HG02763 (cell line): ENCODE data around the gene TRIM22.
"Not testable (repeated sequence)": the region's sequence is repeated elsewhere in the genome, so short reads cannot be mapped to it uniquely, and the experiment has no call there.

Experiments
- ATAC-seq: cut with Tn5 transposase; IDR thresholded peaks from one replicate; pipeline ENCODE4 v1.9.1; 2021; ENCODE audit warnings: mild to moderate bottlenecking, moderate library complexity; ENCODE audit not compliant: unreplicated experiment

The TRIM22 gene

DNA sequence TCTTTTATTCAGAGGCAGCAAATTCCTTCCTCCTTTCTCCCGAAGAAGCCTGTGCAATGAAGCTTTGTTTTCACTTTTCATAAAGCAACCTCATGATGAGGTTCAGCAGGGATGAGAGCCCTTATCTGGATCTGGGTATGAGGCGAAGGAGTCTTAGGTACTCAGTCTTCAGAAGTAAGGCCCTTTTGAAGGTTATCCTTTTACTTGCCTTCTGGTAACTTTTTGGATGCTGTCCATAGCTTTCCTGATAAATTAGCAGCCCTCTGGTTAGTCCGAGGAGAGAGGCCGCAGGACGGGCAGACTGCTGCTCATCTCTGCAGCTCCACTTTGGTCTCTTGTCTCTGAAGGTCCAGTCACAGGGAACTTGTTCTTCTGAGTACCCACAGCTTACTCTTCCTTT lies 1.1 kb downstream of the TRIM22 start:
- ATAC-seq, result no peak

DNA sequence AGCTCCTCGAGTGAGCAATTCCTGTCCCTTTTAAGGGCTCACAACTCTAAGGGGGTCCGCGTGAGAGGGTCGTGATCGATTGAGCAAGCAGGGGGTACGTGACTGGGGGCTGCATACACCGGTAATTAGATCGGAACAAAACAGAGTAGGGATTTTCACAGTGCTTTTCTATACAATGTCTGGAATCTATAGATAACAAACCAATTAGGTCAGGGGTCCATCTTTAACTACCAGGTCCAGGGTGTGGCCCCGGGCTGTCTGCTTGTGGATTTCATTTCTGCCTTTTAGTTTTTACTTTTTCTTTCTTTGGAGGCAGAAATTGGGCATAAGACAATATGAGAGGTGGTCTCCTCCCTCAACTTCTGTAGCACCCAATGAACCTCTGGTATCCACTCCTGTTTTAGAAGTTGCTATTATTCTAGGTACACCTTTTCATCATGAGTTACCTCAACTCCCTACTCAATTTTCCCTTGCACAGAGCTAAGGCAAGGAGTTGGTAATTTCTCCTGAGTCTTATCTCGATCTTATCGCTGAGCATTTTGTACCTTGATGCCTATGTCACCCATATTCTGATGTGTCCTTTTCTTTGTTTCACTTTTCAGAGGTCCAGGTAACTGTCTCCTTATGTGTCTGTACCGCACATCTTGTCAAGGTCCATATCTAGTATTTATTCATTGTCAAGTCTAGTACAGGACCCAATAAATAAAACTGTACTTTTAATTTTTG lies 1.8 kb downstream of the TRIM22 start:
- ATAC-seq, result not testable (repeated sequence)

DNA sequence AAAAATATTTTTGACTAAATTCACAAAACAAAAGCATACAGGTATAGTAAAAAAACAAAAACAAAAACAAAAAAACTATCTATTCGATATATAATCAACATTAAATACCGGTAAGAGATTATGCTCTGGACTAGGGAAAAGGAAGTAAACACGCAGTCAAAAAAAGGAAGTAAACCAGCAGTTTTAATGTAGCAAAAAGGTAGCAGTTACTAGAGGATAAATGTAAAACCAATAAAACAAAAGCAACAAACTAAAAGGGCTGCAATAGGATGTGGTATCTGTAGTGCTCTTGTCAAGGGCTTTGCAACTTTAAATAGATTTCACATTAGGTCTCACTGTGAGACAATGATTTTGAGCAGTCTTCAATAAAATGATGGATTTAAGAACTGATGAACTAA lies 2.4 kb downstream of the TRIM22 start:
- ATAC-seq, result no peak

DNA sequence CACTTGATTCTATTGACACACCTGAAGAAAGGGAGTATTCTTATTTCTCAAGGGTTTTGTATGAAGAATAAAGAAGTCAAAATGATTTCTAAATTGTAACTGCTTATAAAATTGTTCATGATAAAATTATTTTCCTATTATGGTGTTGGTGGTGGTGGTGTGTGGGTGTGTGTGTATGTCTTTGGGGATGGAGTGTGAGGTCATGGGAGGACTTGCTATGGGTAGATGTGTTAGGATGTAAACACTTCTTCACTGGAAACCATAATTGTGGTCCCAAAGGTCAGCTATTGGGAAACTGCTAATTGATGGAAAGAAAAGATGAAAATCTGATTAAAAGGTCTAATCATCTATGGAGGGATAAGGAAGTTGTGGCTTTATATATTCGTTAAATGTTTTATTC lies 5.1 kb downstream of the TRIM22 start:
- no peak for ATAC-seq

DNA sequence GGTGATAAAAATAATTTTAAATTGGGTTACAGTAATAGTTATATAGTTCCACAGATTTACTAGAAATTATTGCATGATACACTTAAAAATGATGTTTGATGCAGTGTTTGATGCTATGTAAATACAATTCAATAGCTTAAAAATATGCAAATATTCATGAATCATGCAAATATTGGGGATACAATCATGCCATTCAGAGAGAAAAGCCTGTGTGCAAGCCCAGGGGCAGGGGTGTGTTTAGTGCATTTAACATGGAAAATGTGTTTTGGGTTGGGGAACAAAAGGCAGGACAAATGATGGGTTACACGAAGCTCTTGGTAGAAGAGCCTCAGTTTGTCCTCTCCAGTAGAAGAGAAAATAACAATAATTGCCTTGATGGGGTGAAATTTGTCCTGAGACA lies 6.0 kb downstream of the TRIM22 start:
- no peak for ATAC-seq

DNA sequence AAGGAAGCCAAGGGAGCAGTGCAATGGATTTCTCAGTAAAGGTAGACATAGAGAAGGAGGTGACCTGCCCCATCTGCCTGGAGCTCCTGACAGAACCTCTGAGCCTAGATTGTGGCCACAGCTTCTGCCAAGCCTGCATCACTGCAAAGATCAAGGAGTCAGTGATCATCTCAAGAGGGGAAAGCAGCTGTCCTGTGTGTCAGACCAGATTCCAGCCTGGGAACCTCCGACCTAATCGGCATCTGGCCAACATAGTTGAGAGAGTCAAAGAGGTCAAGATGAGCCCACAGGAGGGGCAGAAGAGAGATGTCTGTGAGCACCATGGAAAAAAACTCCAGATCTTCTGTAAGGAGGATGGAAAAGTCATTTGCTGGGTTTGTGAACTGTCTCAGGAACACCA lies 6.6 kb downstream of the TRIM22 start:
- ATAC-seq, result no peak

DNA sequence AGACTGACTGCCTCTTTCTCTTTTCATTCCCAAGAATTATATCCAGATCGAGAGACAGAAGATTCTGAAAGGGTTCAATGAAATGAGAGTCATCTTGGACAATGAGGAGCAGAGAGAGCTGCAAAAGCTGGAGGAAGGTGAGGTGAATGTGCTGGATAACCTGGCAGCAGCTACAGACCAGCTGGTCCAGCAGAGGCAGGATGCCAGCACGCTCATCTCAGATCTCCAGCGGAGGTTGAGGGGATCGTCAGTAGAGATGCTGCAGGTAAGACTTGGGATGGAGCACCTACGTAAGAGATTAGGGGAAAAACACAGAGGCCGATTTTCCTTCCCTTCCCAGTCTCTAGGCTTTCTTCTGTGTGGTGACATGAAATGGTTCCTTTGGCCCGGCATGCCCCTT lies 8.7 kb downstream of the TRIM22 start:
- ATAC-seq, result no peak

DNA sequence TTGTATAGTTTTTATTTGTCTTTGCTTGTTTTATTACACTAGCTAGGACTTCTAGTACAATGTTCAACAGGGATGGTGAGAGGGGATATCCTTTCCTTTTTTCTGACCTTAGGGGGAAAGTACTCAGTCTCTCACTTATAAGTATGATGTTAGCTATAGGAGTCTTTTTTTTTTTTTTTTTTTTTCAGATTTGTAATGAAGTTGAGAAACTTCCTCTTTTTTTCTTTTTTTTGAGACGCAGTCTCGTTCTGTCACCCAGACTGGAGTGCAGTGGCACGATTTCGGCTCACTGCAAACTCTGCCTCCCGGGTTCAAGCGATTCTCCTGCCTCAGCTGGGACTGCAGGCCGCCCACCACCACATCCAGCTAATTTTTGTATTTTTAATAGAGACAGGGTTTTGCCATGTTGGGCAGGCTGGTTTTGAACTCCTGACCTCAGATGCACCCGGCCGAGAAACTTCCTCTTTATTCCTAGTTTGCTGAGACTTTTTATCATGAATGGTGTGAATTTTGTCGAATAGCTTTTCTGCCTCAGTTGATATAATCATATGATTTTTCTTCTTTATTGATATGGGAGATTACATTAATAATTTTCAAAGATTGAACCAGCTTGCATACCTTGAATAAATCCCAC lies 10.9 kb downstream of the TRIM22 start:
- ATAC-seq, result no peak

DNA sequence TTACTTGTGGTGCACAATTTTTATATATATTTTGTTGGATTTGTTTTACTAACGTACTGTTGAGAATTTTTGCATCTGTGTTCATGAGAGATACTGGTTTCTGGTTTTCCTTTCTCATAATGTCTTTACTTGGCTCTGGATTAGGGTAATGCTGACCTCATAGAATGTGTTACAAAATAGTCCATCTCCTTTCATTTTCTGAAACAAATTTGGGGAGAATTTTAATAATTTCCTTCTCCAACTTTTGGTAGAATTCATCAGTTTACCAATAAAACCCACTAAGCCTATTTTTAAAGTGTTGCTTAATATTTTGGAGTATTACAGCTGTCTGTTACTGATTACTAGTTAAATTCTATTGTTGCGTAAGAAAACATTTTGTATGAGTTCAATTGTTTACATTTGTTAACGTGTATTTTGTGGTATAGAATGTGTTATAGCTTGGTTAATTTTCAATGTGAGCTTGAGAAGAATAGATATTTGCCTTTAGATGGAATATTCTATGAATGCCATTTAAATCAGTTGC lies 11.5 kb downstream of the TRIM22 start:
- no peak for ATAC-seq

DNA sequence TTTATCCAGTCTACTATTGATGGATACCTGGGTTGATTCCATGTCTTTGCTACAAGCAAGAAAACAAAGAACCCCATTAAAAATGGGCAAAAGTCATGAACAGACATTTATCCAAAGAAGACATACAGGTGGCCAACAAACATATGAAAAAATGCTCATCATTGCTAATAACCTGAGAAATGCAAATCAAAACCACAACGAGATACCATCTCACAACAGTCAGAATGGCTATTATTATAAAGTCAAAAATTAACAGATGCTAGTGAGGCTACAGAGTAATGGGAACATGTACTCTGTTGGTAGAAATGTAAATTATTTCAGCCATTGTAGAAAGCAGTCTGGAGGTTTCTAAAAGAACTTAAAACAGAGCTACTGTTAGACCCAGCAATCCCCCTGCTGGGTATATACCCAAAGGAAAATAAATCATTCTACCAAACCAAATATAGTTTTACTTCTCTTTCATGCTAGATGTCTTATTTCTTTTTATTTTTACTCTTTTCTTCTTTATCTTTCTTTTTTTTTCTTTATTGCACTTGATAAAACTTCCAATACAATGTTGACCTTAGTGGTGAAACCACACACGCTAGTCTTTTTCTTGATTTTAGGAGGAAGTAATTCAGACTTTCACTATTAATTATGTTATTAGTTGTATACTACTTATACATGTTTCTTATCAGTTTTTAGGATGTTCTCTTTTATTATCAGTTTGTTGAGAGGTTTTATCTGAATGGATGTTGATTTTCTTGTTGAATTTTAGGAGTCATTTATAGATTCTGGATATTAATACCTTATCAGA lies 14.3 kb downstream of the TRIM22 start:
- peak; percentile 74 for ATAC-seq

DNA sequence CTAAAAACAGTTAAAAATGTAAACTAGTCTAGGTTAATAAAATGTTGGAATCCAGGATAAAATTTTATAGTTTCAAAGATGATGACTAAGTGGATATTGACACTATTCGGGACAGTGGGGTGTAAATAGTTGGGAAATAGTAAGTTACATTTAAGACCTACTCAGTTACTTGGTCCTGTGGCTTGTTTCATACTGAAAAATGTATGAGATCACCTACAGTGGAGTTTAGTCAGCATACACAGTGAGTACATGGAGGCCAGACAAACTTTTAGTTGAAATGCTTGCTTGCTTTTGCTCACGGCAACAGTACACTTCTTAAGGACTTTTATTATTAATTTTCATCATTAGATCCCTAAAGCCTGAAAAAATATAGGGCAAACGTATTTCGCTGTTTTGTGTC lies 16.1 kb downstream of the TRIM22 start:
- ATAC-seq, result no peak

DNA sequence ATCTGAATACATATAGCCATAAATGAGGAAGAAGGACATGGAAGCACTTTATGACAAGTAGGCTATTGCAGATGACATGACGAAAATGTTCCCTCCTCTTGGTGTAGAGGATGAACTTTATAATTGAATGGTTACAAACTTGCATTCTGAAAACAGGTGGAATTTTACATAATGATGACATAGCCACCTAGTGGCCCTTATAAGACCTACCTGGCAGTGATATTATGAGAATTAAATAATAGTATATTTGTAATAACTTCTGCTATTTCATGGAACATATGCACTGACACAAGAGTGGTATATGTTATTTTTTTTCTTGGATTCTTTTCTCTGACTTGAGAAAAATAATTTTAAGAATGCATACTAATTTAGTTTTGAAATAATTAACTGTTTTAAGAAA lies 22.9 kb downstream of the TRIM22 start:
- no peak for ATAC-seq

DNA sequence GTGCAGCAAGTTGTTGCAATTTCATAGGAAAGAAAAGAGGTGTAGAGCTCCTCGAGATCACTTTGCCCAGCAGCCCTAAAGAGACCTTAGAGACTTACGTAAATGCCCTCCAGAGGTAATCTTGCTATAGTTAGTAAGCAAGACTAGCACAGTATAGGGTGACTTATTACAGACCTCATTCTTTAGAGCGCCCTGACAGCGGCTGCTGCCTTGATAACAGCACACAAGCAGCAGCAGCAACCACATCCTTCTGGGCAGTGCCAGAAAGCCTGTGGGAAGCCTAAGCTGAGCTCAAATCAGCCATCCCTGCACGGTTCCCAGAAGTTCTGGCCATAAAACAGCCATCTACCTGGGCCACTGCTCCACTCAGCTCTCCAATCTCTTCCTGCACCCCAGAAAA lies 24.1 kb downstream of the TRIM22 start:
- ATAC-seq, result no peak

DNA sequence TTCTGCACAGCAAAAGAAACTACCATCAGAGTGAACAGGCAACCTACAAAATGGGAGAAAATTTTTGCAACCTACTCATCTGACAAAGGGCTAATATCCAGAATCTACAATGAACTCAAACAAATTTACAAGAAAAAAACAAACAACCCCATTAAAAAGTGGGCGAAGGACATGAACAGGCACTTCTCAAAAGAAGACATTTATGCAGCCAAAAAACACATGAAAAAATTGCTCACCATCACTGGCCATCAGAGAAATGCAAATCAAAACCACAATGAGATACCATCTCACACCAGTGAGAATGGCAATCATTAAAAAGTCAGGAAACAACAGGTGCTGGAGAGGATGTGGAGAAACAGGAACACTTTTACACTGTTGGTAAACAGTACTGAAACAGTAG lies 26.9 kb downstream of the TRIM22 start:
- ATAC-seq, result not testable (repeated sequence)

DNA sequence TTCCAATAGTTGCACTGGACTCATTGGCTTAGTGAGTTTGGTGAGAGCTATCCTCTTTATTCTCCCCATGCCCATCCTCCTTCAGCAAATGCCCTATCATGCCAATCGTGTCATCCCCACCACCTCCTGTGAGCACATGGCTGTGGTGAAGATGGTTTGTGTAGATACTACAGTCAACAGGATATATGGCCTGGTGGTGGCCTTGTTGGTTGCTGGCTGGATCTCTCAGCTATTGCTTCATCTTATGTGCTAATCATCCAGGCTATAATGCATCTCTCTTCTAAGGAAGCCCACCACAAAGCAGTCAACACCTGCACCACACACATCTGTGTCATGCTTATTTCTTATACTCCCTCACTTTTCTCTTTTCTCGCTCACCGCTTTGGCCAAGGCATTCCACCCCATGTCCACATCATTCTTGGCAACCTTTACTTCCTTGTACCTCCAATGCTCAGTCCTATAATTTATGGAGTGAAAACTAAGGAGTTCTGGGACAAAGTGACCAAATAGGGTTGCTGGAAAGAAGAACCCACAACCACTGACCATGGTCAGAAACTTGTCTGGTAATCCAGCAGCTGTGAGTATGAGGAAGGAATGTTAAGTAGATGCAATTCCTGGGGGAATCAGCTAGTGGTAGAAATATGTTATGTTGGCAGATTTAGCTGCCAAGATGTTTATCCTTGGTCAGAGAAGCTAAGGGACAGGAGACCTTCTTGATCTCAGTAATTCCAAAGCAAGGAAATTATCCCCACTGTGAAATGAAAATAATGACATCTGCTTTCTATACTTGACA lies 30.3 kb downstream of the TRIM22 start:
- ATAC-seq, result no peak

DNA sequence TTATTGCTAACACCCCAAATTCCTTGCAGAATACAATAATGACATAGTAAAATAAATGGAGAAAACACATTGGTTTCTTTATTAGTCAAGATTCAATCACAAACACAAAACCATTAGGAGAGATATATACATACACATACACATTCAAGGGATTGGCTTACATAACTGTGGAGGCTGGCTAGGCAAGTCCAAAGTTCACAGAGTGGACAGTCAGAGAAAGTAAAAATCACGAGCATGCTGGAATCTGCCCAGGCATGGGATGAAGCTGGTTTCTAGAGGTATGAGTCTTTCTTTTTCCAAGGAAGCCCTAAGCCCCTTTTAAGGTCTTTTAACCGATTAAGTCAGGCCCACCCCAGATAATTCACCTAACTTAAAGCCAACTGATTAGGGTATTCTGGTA lies 33.0 kb downstream of the TRIM22 start:
- ATAC-seq, result no peak

DNA sequence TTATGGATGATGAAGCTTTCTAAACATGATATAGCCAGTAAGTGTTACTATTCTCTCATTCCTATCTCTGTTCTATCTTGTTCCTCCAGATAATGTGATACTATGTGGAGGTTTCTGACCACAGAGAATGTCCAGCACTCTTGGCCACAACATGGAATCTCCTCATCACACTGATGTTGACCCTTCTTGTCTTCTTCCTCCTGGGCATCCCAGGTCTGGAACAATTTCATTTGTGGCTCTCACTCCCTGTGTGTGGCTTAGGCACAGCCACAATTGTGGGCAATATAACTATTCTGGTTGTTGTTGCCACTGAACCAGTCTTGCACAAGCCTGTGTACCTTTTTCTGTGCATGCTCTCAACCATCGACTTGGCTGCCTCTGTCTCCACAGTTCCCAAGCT lies 36.8 kb downstream of the TRIM22 start:
- no peak for ATAC-seq

DNA sequence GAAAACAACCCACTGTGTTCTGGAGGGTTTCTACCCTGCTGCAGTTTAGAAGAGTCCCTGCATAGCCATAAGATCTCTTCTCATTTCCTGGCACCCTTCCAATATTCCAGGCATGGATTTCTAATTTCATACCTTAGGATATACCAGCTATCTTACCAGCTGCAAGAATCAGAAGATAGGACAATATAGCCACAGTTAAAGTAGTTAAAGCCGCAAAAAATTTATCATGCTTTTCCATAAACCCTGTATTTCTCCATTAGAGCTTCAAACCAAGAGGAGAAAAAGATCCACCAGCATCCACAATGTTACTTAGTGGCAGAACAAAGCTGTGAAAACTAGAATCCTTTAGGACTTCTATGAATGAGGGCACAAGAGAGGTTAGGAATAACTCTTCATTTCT lies 38.1 kb downstream of the TRIM22 start:
- no peak for ATAC-seq

DNA sequence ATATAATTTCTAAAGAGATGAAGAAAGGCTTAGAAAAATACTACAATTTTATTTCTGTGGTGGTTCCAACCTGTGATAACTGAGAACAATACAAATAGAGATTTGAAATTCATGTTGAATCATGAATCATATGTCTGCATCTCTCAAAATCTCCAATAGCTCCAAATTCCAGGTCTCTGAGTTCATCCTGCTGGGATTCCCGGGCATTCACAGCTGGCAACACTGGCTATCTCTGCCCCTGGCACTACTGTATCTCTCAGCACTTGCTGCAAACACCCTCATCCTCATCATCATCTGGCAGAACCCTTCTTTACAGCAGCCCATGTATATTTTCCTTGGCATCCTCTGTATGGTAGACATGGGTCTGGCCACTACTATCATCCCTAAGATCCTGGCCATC lies 46.8 kb downstream of the TRIM22 start, which contains the start of gene OR56B1:
Gene OR56B1 (plus strand): TSS at position 53 of the 400 bp plus-strand sequence. CDS start 69 bp downstream, at position 122.
- ATAC-seq, result no peak

DNA sequence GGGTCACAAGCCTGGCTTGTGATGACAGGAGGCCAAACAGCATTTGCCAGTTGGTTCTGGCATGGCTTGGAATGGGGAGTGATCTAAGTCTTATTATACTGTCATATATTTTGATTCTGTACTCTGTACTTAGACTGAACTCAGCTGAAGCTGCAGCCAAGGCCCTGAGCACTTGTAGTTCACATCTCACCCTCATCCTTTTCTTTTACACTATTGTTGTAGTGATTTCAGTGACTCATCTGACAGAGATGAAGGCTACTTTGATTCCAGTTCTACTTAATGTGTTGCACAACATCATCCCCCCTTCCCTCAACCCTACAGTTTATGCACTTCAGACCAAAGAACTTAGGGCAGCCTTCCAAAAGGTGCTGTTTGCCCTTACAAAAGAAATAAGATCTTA lies 47.5 kb downstream of the TRIM22 start:
- ATAC-seq, result no peak
